SU-DHL-6 (cell line): Measurements from ENCODE around the gene ZNF543.

Experiments
- H2AFZ ChIP-seq: fragments of 200-600 bp; sonication (generic); 2 replicates; pipeline ENCODE4 v1.6.1; 2014; ENCODE audit warnings: low read depth, mild to moderate bottlenecking, moderate library complexity, mixed read lengths, antibody characterized with exemption, low read length; ENCODE audit not compliant: severe bottlenecking
- H3F3A ChIP-seq: fragments of 200-600 bp; shearing (Covaris generic); 2 replicates; pipeline ENCODE4 v1.6.0; 2016; ENCODE audit warnings: antibody characterized with exemption, mild to moderate bottlenecking; ENCODE audit not compliant: insufficient read depth
- H3K27ac ChIP-seq: fragments of 200-600 bp; sonication (generic); 2 replicates; pipeline ENCODE4 v1.5.1; 2016; ENCODE audit warnings: low read depth, mild to moderate bottlenecking, low read length, moderate library complexity, mixed read lengths
- H3K27me3 ChIP-seq: fragments of 200-600 bp; sonication (generic), shearing (Covaris generic); 2 replicates; pipeline ENCODE4 v1.6.0; 2014; ENCODE audit warnings: mild to moderate bottlenecking, low read length
- H3K36me3 ChIP-seq: fragments of 200-600 bp; sonication (generic); 2 replicates; pipeline ENCODE4 v1.6.1; 2014; ENCODE audit warnings: mild to moderate bottlenecking, low read length, mixed read lengths
- H3K4me2 ChIP-seq: fragments of 300-600, 200-600 bp; shearing (Covaris generic), sonication (generic); 2 replicates; pipeline ENCODE4 v1.6.0; 2014; ENCODE audit warnings: low read length, low read depth, mild to moderate bottlenecking; ENCODE audit not compliant: poor library complexity, severe bottlenecking
- H3K4me3 ChIP-seq: fragments of 200-600 bp; sonication (generic); 2 replicates; pipeline ENCODE4 v1.5.1; 2014; ENCODE audit warnings: antibody characterized with exemption, low read length, mild to moderate bottlenecking, mixed read lengths; ENCODE audit not compliant: insufficient read depth, poor library complexity, severe bottlenecking
- H3K79me2 ChIP-seq: fragments of 200-600 bp; sonication (generic); 2 replicates; pipeline ENCODE4 v1.6.1; 2014; ENCODE audit warnings: mild to moderate bottlenecking, low read length, moderate library complexity; ENCODE audit not compliant: insufficient read depth
- H3K9ac ChIP-seq: fragments of 200-600 bp; sonication (generic); 2 replicates; pipeline ENCODE4 v1.7.0; 2014; ENCODE audit warnings: mild to moderate bottlenecking, low read length
- H3K9me2 ChIP-seq: fragments of 200-600 bp; sonication (generic); replicated peaks from 2 replicates; pipeline ENCODE4 v1.6.1; 2014; ENCODE audit warnings: low read length; ENCODE audit not compliant: insufficient read depth
- H3K9me3 ChIP-seq: fragments of 200-600 bp; sonication (generic); 2 replicates; pipeline ENCODE4 v1.6.1; 2014; ENCODE audit warnings: low read length, mixed read lengths; ENCODE audit not compliant: insufficient read depth
- H4K20me1 ChIP-seq: fragments of 200-600 bp; sonication (generic); 2 replicates; pipeline ENCODE4 v1.6.1; 2014; ENCODE audit warnings: low read depth, mild to moderate bottlenecking, antibody characterized with exemption, low read length, moderate library complexity, mixed read lengths
- CTCF ChIP-seq: fragments of 200-600 bp; sonication (generic); IDR thresholded peaks from one replicate; pipeline ENCODE4 v1.5.1; 2017; ENCODE audit warnings: antibody characterized with exemption, mild to moderate bottlenecking, low read length, moderate library complexity; ENCODE audit not compliant: insufficient read depth, poor library complexity, severe bottlenecking
- EZH2phosphoT487 ChIP-seq: fragments of 200-600 bp; sonication (generic), shearing (Covaris generic); conservative IDR thresholded peaks from 2 replicates; pipeline ENCODE4 v1.6.1; 2018; ENCODE audit warnings: mild to moderate bottlenecking, antibody characterized with exemption, low read length, moderate library complexity, mixed read lengths

The ZNF543 gene

GRCh38 chr19:57293719-57294118, 26.6 kb upstream of the ZNF543 start:
- H3K9ac ChIP-seq: no peak overlapping the region
- no peak overlapping the region for H3K4me2 ChIP-seq
- no peak overlapping the region for H3K27ac ChIP-seq
- H3K9me3 ChIP-seq: no peaks in the 10 kb centered on the region
- peaks cover 80% of the 10 kb centered on the region for H3K79me2 ChIP-seq
- no peaks in the 10 kb centered on the region for H3F3A ChIP-seq
- H2AFZ ChIP-seq: no peak overlapping the region
- no peaks in the 10 kb centered on the region for H3K9me2 ChIP-seq
- TF ChIP-seq EZH2phosphoT487 (no peak), CTCF (no peak)
- no peak overlapping the region for H3K4me3 ChIP-seq
- H4K20me1 ChIP-seq: peaks cover 13% of the 10 kb centered on the region; the same call in 1 of the 2 replicates
- no peaks in the 10 kb centered on the region for H3K27me3 ChIP-seq
- H3K36me3 ChIP-seq: peaks cover 74% of the 10 kb centered on the region

- no peaks in the 10 kb centered on the region for H3K9me2 ChIP-seq
- H3K4me3 ChIP-seq: no peak overlapping the region
- no peak overlapping the region for H3K4me2 ChIP-seq
- no peak overlapping the region for H3K9ac ChIP-seq
- H3K27me3 ChIP-seq: no peaks in the 10 kb centered on the region
- no peaks in the 10 kb centered on the region for H3K9me3 ChIP-seq
- TF ChIP-seq CTCF: no peak
- no peak for TF ChIP-seq EZH2phosphoT487
- H4K20me1 ChIP-seq: peaks cover 6% of the 10 kb centered on the region; the same call in 1 of the 2 replicates
- no peak overlapping the region for H3K27ac ChIP-seq
- peaks cover 16% of the 10 kb centered on the region; the same call in 1 of the 2 replicates for H3K36me3 ChIP-seq
- peaks cover 11% of the 10 kb centered on the region; the same call in 1 of the 2 replicates for H3F3A ChIP-seq
- peaks cover 40% of the 10 kb centered on the region for H3K79me2 ChIP-seq
- H2AFZ ChIP-seq: no peak overlapping the region
Measured at GRCh38 chr19:57302020-57302465, 18.2 kb upstream of the ZNF543 start.

GRCh38 chr19:57302727-57303401, 17.4 kb upstream of the ZNF543 start:
- TF ChIP-seq CTCF: no peak
- Histone ChIP-seq H3K4me3 (no peak overlapping the region), H3K27ac (no peak overlapping the region), H4K20me1 (peaks cover 6% of the 10 kb centered on the region; the same call in 1 of the 2 replicates), H3F3A (peaks cover 11% of the 10 kb centered on the region; the same call in 1 of the 2 replicates), H3K9me3 (no peaks in the 10 kb centered on the region), H3K36me3 (peaks cover 12% of the 10 kb centered on the region; the same call in 1 of the 2 replicates), H3K9ac (no peak overlapping the region), H3K27me3 (no peaks in the 10 kb centered on the region), H3K79me2 (peaks cover 33% of the 10 kb centered on the region), H3K4me2 (no peak overlapping the region), H3K9me2 (no peaks in the 10 kb centered on the region), H2AFZ (no peak overlapping the region)
